ENCODE measurements around the gene WHAMM.
"Not testable (repeated sequence)": the region's sequence is repeated elsewhere in the genome, so short reads cannot be mapped to it uniquely, and the experiment has no call there.

The WHAMM gene

DNA sequence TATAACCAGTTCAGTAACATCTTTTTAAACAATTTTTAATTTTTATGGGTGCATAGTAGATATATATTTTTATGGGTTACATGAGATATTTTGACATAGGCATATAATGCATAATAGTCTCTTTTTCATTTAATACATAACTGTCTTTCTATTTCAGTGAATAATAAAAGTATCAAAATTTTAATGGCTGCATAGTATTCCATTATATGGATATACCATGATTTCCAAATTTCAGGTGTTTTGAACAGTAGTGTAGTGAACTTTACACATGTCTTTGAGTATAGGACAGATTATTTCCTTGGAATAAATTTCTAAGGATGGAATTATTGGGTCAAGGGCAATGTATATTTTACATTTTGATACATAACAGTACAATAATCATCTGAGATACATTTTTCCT lies 10.7 kb downstream of the WHAMM start:
- TF ChIP-seq, protein P1, sequence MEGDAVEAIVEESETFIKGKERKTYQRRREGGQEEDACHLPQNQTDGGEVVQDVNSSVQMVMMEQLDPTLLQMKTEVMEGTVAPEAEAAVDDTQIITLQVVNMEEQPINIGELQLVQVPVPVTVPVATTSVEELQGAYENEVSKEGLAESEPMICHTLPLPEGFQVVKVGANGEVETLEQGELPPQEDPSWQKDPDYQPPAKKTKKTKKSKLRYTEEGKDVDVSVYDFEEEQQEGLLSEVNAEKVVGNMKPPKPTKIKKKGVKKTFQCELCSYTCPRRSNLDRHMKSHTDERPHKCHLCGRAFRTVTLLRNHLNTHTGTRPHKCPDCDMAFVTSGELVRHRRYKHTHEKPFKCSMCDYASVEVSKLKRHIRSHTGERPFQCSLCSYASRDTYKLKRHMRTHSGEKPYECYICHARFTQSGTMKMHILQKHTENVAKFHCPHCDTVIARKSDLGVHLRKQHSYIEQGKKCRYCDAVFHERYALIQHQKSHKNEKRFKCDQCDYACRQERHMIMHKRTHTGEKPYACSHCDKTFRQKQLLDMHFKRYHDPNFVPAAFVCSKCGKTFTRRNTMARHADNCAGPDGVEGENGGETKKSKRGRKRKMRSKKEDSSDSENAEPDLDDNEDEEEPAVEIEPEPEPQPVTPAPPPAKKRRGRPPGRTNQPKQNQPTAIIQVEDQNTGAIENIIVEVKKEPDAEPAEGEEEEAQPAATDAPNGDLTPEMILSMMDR (IDR thresholded peaks at IDR 0.05; ENCODE audit: low read depth, low read length), result no peak
- no peak for DNase-seq (ENCODE audit: extremely low read depth, low read depth)

DNA sequence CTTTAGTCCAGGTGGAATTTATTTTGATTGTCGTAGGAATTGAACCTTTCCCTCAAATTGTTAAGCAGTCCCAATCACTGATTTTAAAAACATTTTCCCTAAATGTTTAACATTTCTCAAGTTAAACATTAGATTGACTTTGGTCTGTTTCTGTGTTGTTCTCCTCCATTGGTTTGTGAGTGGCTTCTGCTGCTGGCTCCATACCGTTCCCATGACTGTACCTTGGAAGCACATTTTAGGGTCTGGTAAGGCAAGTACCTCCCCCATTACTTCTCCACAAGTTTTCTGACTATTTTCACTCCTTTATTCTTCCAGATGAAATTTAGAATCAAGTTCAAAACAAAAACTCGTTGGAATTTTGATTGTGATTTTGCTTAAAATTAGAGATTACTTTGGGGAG lies 12.0 kb downstream of the WHAMM start:
- DNase-seq (ENCODE audit: extremely low read depth, low read depth), result not testable (repeated sequence)

DNA sequence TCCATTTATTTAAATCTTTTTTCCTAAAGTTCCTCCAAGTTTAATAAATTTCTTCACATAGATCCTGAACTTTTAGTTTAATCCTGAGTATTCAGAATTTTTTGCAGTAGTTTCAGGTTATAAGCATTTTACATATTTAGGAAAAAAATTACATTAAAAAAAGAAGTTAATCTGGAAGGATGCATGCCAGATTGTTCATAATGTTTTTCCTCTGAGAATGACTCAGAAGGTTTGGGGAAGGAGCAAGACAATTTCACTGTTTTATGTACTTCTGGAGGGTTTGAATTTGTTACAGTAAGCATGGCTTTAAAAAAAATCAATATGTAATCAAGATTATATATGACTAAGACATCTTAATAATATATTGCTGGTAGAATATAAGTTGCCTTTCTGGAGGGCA lies 12.4 kb downstream of the WHAMM start:
- DNase-seq (ENCODE audit: extremely low read depth, low read depth), result not testable (repeated sequence)

DNA sequence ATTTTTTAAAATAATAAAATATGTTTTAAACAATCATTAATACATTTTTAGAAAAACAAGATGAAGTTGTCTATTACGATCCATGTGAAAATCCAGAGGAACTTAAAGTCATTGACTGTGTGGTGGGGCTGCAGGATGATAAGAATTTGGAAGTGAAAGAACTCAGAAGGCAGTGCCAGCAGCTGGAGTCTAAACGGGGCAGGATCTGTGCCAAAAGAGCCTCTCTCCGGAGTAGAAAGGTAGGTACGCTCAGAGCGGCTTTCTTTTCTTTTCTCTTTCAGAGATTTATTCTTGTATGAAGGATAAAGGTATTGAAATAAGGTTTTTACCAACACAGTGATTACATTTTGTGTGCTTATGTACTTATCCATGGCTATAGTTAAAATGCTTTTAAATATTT lies 13.6 kb downstream of the WHAMM start:
- DNase-seq (ENCODE audit: extremely low read depth, low read depth), result no peak
- TF ChIP-seq, protein P1 (IDR thresholded peaks at IDR 0.05; ENCODE audit: low read depth, low read length), result no peak

DNA sequence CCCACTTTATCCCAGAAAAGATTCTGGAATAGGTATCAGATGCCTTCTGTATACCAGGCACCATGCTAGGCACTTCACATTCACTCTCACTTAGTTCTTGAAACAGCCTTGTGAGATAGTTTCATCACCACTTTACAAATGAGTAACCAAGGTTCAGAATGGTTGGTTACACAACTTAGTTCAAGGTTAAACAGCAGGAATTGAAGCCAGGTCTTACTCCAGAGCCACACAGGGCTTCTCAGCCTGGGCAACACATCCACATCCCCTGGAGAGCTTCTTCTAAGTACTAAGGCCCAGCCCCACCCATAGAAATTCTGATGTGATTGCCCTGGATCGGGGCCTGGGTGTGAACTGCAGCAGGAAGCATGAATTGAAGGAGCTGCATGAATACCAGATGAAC lies 18.6 kb downstream of the WHAMM start:
- TF ChIP-seq, protein P1 (IDR thresholded peaks at IDR 0.05; ENCODE audit: low read depth, low read length), result no peak
- no peak for DNase-seq (ENCODE audit: extremely low read depth, low read depth)

DNA sequence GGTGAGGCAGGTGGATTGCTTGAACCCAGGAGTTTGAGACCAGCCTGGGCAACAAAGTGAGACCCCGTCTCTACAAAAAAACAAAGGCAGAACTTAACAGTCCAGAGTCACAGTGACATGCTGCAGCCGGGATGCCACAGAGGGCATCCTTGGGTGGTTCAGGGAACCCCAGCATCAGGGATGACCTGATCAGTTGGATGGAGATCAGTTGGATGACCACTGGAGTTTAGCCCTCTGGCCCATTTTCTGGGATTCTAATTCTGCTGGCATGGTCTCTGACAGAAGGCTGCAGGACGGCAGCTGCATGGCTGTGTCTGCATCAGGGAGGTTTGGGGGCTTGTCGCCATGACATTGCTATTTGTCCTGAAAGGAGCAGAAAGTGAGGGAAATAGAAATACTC lies 19.8 kb downstream of the WHAMM start:
- DNase-seq (ENCODE audit: extremely low read depth, low read depth), result no peak
- TF ChIP-seq, protein P1 (IDR thresholded peaks at IDR 0.05; ENCODE audit: low read depth, low read length), result no peak

DNA sequence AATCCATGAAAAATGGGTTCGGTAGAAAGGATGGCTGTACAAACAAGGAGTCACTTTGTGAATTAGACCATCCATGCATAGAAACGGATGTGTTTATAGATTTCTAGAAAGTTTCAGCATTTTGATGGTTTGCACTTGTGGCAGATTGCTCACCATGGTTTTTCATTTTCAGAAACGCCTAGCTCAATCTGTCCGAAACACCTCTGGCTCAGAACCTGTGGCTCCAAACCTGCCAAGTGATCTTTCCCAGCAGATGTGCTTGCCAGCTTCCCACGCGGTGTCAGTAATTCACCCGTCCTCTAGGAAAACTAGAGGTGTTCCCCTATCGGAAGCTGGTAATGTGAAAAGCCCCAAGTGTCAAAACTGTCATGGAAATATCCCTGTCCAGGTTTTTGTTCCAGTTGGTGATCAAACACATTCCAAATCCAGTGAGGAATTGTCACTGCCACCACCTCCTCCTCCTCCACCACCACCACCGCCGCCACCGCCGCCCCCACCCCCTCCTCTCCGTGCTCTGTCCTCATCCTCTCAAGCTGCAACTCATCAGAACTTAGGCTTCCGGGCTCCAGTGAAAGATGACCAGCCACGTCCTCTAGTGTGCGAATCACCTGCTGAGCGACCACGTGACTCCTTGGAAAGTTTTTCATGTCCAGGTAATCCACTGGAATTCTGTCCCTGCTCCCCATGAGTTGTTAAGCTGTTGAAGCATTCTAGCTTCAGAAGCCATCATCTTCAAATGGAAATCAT lies 21.2 kb downstream of the WHAMM start:
- DNase-seq (ENCODE audit: extremely low read depth, low read depth), result no peak
- TF ChIP-seq, protein P1 (IDR thresholded peaks at IDR 0.05; ENCODE audit: low read depth, low read length), result no peak

DNA sequence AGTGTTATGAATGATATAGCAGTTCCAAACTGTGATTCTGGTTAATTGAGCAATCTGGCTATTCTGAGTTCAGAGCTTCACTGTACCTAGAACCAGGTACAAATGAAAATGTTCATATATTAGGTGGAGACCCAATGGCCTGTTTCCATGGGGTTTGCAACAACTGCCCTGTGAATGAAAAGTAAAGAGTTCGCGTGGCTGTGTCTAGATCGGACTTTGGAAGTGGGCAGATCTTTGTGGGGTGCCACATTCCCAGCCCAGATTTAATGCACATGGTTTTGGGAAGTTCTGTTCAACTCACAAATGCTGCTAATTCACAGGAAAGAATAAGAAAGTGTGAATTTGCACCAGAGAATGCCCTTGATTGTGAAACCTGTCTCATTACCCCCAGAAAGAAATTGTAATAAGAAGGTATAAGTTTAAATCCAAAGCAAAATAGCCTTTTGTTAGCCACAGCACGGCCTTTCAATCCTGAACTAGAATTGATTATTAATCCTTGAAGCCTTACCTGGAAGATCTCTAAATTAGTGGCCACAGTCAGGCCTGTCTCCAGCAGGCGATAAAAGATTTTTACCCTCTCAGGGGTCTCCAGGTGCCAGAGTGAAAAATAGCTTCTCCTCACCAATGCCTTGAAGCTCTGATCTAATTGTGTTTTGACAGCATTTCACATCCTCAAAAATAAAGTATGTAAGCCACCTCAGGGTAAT lies 22.6 kb downstream of the WHAMM start:
- TF ChIP-seq, protein P1 (IDR thresholded peaks at IDR 0.05; ENCODE audit: low read depth, low read length), result no peak
- no peak for DNase-seq (ENCODE audit: extremely low read depth, low read depth)

Data from AG09319 (cell line).